Spleen (tissue), 11 donors: ENCODE results near the gene UVSSA. TPM values are rescaled to one million over a fixed set of nuclear protein-coding genes. Genes with fewer than 3 reads are reported as not detected.

Experiments
- DNase-seq: peaks from one replicate; pipeline ENCODE4 v3.0.0-alpha.2; 2020
- H3K27ac ChIP-seq, 8 donors: fragments of 200-600 bp; sonication (generic) in 7 of 8; 1 replicate in 4 of 8; 2 replicates in 4 of 8; pipeline versions ENCODE4 v1.5.0 to v1.8.0; 2016 to 2021; ENCODE audit warnings: inconsistent platforms in 4 of 8, mild to moderate bottlenecking in 4 of 8, moderate library complexity in 1 of 8
- H3K27me3 ChIP-seq, 7 donors: fragments of 200-600 bp; sonication (generic) in 6 of 7; replicated peaks in 1 of 7; 1 replicate in 4 of 7; 2 replicates in 3 of 7; pipeline versions ENCODE4 v1.5.0 to v1.8.0; 2016 to 2021; ENCODE audit warnings: inconsistent platforms in 3 of 7, mild to moderate bottlenecking in 1 of 7
- H3K36me3 ChIP-seq, 6 donors: fragments of 200-600 bp; sonication (generic) in 5 of 6; 1 replicate in 4 of 6; 2 replicates in 2 of 6; pipeline versions ENCODE4 v1.5.0 to v1.8.0; 2016 to 2021; ENCODE audit warnings: inconsistent platforms in 2 of 6
- H3K4me1 ChIP-seq, 6 donors: fragments of 200-600 bp; sonication (generic) in 5 of 6; 1 replicate in 3 of 6; 2 replicates in 3 of 6; pipeline versions ENCODE4 v1.5.0 to v1.8.0; 2016 to 2021; ENCODE audit warnings: inconsistent platforms in 3 of 6
- H3K4me3 ChIP-seq, 8 donors: fragments of 200-600 bp; sonication (generic) in 7 of 8; 1 replicate in 4 of 8; 2 replicates in 4 of 8; pipeline versions ENCODE4 v1.5.0 to v1.8.0; 2016 to 2021; ENCODE audit warnings: inconsistent platforms in 4 of 8, mild to moderate bottlenecking in 4 of 8, moderate library complexity in 2 of 8
- H3K9me3 ChIP-seq, 8 donors: fragments of 200-600 bp; sonication (generic) in 7 of 8; 1 replicate in 4 of 8; 2 replicates in 4 of 8; pipeline versions ENCODE4 v1.5.0 to v1.8.0; 2016 to 2021; ENCODE audit warnings: inconsistent platforms in 4 of 8
- POLR2A ChIP-seq, 3 donors: fragments of 450-650 bp; IDR thresholded peaks; one replicate each; pipeline ENCODE4 v1.5.1; 2017; ENCODE audit warnings: antibody characterized with exemption in 3 of 3, mild to moderate bottlenecking in 1 of 3
- POLR2AphosphoS5 ChIP-seq, 3 donors: sonication (generic); formaldehyde crosslinking; IDR thresholded peaks; one replicate each; pipeline ENCODE4 v1.5.1; 2017; ENCODE audit warnings: antibody characterized with exemption in 3 of 3
- WGBS, 5 donors: extraction: QIAGEN DNeasy Blood & Tissue Kit in 3 of 5; methylation state at CpG; one replicate each; pipeline versions ENCODE4 v1.1.5 to v1.1.7; 2013 to 2018; 5-methylcytosine and 5-hydroxymethylcytosine counted together
- intact Hi-C: fragments of 100-400 bp; cut with DNase I; formaldehyde crosslinking; loops from one replicate; pipeline ENCODE4 v1.15.0; 2023; ENCODE audit warnings: low total_unique reads
- polyA plus RNA-seq, 3 donors: library from polyadenylated mRNA; stranded (reverse); fragments of 200-250 nt; gene quantifications; one replicate each; pipeline ENCODE4 v1.2.1, GENCODE V29; 2013
- total RNA-seq, 7 donors: library from RNA; depleted of rRNA in 3 of 7; stranded (reverse); fragments of >200 nt in 3 of 7; fragmentation: NEBNext Ultra II Directional in 4 of 7; extraction: Animal tissue kit (Norgen Biotek cat#: 25700) in 4 of 7; gene quantifications; one replicate each; pipeline versions ENCODE4 v1.1.0 to v1.2.1, GENCODE V29; 2016 to 2021
- TF ChIP-seq, protein P1 (sequence below), 11 experiments: fragments of 200-600 bp in 7 of 11; fragments of 450-650 bp in 4 of 11; sonication (generic) in 4 of 11; IDR thresholded peaks in 8 of 11; conservative IDR thresholded peaks in 3 of 11; 1 replicate in 7 of 11; 2 replicates in 4 of 11; pipeline versions ENCODE4 v1.4.0 to v1.8.0; 2016 to 2021; ENCODE audit warnings: antibody characterized with exemption in 11 of 11, inconsistent platforms in 4 of 11, mild to moderate bottlenecking in 1 of 11
- donor health status: healthy with polysubstance abuse.
- donor health status: DM: no; HTN: no; CAD: no; lungs with moderate emphysema.
- donor health status: DM: no; HTN: no; CAD: no.
- donor health status: Bipolar disorder and iron deficiency.
- donor health status: healthy.
- donor health status: DM: no; HTN: no; CAD: no.
- donor health status: DM: yes; HTN: yes; CAD: no.

The UVSSA gene
- total and polyA plus RNA-seq, 10 donors = 3.0 to 54.0 (median 26.8) TPM

GRCh38 chr4:1348746-1349145 is 1.7 kb downstream of the UVSSA start:
- intact Hi-C loops = loop anchor here (10.0 kb wide), 1 partner anchor 54 kb away; no protein-coding TSS in a partner anchor
- TF ChIP-seq POLR2A (IDR thresholded peaks at IDR 0.05) = no peak
- TF ChIP-seq, protein P1, sequence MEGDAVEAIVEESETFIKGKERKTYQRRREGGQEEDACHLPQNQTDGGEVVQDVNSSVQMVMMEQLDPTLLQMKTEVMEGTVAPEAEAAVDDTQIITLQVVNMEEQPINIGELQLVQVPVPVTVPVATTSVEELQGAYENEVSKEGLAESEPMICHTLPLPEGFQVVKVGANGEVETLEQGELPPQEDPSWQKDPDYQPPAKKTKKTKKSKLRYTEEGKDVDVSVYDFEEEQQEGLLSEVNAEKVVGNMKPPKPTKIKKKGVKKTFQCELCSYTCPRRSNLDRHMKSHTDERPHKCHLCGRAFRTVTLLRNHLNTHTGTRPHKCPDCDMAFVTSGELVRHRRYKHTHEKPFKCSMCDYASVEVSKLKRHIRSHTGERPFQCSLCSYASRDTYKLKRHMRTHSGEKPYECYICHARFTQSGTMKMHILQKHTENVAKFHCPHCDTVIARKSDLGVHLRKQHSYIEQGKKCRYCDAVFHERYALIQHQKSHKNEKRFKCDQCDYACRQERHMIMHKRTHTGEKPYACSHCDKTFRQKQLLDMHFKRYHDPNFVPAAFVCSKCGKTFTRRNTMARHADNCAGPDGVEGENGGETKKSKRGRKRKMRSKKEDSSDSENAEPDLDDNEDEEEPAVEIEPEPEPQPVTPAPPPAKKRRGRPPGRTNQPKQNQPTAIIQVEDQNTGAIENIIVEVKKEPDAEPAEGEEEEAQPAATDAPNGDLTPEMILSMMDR (IDR thresholded peaks at IDR 0.05 in 8 of 11, conservative IDR thresholded peaks at IDR 0.05 in 3 of 11) = no peak
- H3K36me3 ChIP-seq = peaks cover 0 to 42% (median 20%) of the 10 kb centered on the region in 6 donors
- no peaks in the 10 kb centered on the region for H3K27me3 ChIP-seq
- H3K27ac ChIP-seq = peak overlapping the region in 7 of 8 donors; percentile 97 to 100 (median 98)
- WGBS, 5 donors = 92 to 94% (median 93%) methylated on average over 25 of the region's 25 CpGs
- H3K9me3 ChIP-seq = no peaks in the 10 kb centered on the region
- DNase-seq = no peak
- H3K4me1 ChIP-seq = peaks cover 20 to 72% (median 37%) of the 10 kb centered on the region in 6 donors
- H3K4me3 ChIP-seq = peak overlapping the region in 1 of 8 donors; percentile 98

DNA sequence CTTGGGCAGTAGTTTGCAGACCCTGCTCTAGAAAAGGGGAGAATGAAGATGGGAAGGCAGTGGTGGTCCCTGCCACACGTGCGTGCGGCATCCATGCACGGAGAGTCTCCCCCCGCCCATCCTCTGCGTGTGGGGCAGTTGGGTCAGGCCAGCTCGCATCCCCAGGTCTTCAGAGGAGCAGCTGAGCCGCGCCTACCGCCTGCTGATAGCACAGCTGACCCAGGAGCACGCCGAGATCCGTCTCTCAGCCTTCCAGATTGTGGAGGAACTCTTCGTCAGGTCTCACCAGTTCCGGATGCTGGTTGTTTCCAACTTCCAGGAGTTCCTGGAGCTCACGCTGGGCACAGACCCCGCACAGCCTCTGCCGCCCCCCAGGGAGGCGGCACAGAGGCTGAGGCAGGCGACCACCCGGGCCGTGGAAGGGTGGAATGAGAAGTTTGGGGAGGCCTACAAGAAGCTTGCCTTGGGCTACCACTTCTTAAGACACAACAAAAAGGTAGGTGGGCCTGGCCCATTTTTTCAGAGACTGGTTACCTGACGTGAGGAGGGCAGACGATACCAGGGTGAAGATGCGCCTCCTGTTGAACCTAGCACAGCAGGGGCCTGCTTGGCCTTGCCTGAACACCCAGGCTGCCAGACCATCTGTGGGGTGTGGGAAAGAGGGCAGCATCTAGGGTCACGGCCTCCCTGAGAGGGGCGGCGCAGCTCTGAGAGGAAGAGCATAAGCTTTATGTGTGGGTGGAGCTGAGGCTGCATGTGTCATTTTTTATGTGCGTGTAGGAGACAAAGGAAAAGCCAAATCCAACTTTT is 2.6 kb downstream of the UVSSA start:
- 91 to 97% (median 94%) methylated on average over 25 to 29 of the region's 29 CpGs for WGBS, 5 donors
- Histone ChIP-seq H3K36me3 (peaks cover 0 to 50% (median 26%) of the 10 kb centered on the region in 6 donors), H3K4me1 (peaks cover 20 to 69% (median 37%) of the 10 kb centered on the region in 6 donors), H3K27me3 (no peaks in the 10 kb centered on the region), H3K9me3 (no peaks in the 10 kb centered on the region), H3K4me3 (no peak overlapping the region), H3K27ac (peak overlapping the region in 3 of 8 donors; percentile 98 to 100 (median 100))
- intact Hi-C loops = loop anchor here (5.0 to 10.0 kb wide), 2 partner anchors 55 to 217 kb away; no protein-coding TSS in a partner anchor
- DNase-seq = no peak
- TF ChIP-seq POLR2A (IDR thresholded peaks at IDR 0.05) = no peak
- no peak for TF ChIP-seq POLR2AphosphoS5 (IDR thresholded peaks at IDR 0.05)
- TF ChIP-seq, protein P1 (IDR thresholded peaks at IDR 0.05 in 8 of 11, conservative IDR thresholded peaks at IDR 0.05 in 3 of 11) = no peak

- no peaks in the 10 kb centered on the region for H3K27me3 ChIP-seq
- H3K4me1 ChIP-seq = peaks cover 18 to 63% (median 35%) of the 10 kb centered on the region in 6 donors
- H3K4me3 ChIP-seq = no peak overlapping the region
- no peak for TF ChIP-seq POLR2AphosphoS5 (IDR thresholded peaks at IDR 0.05)
- TF ChIP-seq POLR2A (IDR thresholded peaks at IDR 0.05) = no peak
- no peaks in the 10 kb centered on the region for H3K9me3 ChIP-seq
- WGBS, 5 donors = 91 to 96% (median 92%) methylated on average over 4 to 5 of the region's 5 CpGs
- H3K27ac ChIP-seq = peak overlapping the region in 1 of 8 donors; percentile 100
- intact Hi-C loops = loop anchor here (5.0 kb wide), 1 partner anchor 218 kb away; no protein-coding TSS in a partner anchor
- no peak for DNase-seq
- peaks cover 0 to 56% (median 31%) of the 10 kb centered on the region in 6 donors for H3K36me3 ChIP-seq
Observed at GRCh38 chr4:1350169-1350520, 3.1 kb downstream of the UVSSA start.

DNA sequence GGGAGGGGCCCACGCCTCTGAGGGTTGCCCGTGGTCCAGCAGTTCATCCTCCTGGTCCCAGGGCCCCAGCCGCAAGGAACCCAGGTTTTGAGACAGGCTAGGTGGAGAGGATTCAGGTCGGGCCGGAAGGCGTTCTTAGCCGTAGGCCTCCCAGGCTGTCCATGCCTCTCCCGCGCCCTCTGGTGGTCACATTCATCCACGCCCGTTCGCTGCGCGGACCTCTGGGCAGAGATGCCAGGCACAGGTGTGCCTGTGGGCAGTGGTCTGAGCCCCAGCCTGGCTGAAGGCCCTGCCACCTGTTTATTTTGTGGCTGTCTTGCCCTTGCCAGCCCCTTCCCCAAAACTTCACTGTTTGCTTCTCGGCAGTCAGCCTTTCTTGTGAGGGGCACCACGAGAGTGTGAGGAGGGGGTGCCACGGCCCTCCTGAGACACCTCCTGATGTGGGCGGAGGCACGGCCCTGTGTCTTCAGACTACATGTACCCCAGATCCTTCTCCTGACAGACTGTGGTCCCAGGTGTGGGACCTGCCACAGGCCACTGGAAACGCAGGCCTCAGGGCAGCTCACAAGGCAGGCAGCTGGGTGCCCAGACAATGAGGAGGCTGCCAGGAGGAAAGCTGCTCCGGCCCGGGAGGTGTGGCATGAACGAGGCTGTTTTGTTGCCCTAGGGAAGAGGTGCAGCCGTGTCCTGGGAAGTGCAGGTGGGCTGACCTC is 5.0 kb downstream of the UVSSA start:
- Histone ChIP-seq H3K4me1 (peaks cover 10 to 63% (median 30%) of the 10 kb centered on the region in 6 donors), H3K4me3 (no peak overlapping the region), H3K36me3 (peaks cover 0 to 73% (median 37%) of the 10 kb centered on the region in 6 donors), H3K27ac (peak overlapping the region in 4 of 8 donors; percentile 44 to 61 (median 49)), H3K27me3 (no peaks in the 10 kb centered on the region), H3K9me3 (no peaks in the 10 kb centered on the region)
- intact Hi-C loops = loop anchor here (5.0 kb wide), 1 partner anchor 220 kb away; no protein-coding TSS in a partner anchor
- TF ChIP-seq, protein P1 (IDR thresholded peaks at IDR 0.05 in 8 of 11, conservative IDR thresholded peaks at IDR 0.05 in 3 of 11) = peak; percentile 84 to 98 (median 95)
- TF ChIP-seq POLR2AphosphoS5 (IDR thresholded peaks at IDR 0.05) = peak; percentile 68 to 76 (median 70)
- no peak for TF ChIP-seq POLR2A (IDR thresholded peaks at IDR 0.05)
- 34 to 43% (median 37%) methylated on average over 18 to 24 of the region's 24 CpGs for WGBS, 5 donors
- peak; percentile 98 for DNase-seq
